Adrenal gland (tissue), 5 donors: ENCODE data around the gene IRF2BP2.

Experiments used
- POLR2A ChIP-seq, 2 donors: fragments of 450-650 bp; IDR thresholded peaks; one replicate each; pipeline ENCODE4 v1.6.1; 2017; ENCODE audit warnings: antibody characterized with exemption in 2 of 2, mild to moderate bottlenecking in 2 of 2, moderate library complexity in 1 of 2
- TF ChIP-seq, protein P1 (sequence below), 6 experiments: fragments of 450-650 bp in 4 of 6; fragments of 200-600 bp in 2 of 6; sonication (generic) in 1 of 6; IDR thresholded peaks; 1 replicate in 5 of 6; 2 replicates in 1 of 6; pipeline versions ENCODE4 v1.5.1 to v1.8.0; 2016 to 2021; ENCODE audit warnings: antibody characterized with exemption in 6 of 6, mild to moderate bottlenecking in 2 of 6, moderate library complexity in 1 of 6
- donor health status: DM: no; HTN: no; CAD: no.

DNA sequence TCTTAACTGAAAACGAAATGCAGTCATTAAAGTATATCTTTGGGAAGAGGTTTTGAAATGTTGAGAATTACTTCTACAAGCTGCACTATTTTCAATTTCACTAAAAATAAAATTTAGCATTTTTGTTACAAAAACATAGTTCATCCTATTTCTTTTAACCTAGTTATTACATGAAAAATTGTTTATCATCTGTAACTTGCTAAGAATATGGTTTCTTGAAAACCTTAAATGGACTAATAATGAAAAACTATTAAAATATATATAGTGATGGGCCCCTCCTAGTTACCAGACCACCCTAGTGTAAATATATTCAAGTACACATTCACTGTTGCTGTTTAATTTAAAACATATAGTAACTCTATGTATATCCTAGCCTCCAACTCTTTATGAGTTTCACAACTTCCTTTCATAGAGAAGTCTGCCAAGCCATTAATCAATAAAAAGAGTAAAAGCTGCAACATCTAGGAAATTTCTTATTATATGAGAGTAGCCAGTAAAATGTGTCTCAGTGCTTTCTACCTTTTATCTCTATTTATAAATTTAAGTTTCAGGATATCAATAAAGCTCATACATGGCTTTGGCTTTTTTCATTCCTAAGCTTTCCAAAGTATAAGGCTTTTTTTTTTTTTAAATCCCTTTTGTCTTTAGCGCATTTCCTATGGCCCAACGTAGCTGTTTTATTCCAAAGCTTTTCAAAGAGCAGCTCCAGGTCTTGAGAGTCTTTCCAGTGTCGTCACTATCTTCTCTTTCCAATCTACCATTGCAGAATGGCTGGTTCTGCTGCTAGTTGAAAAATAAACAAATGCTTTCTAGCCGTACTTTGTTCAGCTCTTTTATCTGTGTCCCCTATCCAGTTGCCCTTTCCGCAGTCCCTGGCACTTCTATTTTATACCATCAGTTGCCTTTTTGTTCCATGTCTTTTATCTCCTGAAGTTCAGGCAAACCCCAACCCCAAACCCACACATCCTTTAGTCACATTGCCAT lies 6.5 kb downstream of the IRF2BP2 start:
- TF ChIP-seq, protein P1, sequence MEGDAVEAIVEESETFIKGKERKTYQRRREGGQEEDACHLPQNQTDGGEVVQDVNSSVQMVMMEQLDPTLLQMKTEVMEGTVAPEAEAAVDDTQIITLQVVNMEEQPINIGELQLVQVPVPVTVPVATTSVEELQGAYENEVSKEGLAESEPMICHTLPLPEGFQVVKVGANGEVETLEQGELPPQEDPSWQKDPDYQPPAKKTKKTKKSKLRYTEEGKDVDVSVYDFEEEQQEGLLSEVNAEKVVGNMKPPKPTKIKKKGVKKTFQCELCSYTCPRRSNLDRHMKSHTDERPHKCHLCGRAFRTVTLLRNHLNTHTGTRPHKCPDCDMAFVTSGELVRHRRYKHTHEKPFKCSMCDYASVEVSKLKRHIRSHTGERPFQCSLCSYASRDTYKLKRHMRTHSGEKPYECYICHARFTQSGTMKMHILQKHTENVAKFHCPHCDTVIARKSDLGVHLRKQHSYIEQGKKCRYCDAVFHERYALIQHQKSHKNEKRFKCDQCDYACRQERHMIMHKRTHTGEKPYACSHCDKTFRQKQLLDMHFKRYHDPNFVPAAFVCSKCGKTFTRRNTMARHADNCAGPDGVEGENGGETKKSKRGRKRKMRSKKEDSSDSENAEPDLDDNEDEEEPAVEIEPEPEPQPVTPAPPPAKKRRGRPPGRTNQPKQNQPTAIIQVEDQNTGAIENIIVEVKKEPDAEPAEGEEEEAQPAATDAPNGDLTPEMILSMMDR (IDR thresholded peaks at IDR 0.05): no peak
- peak in 1 of 2 donors; percentile 16 for TF ChIP-seq POLR2A (IDR thresholded peaks at IDR 0.05)
